ENCODE measurements around the gene HOMER1.

HOMER1 gene

DNA sequence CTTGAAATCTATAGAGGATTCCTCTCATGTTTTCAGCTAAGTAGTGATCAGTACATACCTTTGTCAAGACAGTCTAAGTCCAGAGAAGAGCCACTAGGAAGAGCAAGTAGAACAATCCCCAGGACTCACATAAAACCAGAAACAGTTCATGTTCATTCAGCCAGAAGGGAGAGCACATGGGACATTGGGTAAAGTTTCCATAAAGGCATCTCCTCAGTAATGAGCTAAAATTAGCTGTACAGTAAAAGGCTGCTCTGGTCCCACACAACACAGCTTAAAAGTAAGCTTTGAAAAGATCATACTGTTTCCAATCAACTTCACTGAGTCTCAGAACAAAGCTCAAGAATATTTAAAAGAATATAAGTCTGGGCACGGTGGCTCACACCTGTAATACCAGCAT, 32.4 kb downstream of the HOMER1 start:
- no peak overlapping the region for H3K4me2 ChIP-seq
- H3K27ac ChIP-seq: no peak overlapping the region
- TF ChIP-seq, protein P1, sequence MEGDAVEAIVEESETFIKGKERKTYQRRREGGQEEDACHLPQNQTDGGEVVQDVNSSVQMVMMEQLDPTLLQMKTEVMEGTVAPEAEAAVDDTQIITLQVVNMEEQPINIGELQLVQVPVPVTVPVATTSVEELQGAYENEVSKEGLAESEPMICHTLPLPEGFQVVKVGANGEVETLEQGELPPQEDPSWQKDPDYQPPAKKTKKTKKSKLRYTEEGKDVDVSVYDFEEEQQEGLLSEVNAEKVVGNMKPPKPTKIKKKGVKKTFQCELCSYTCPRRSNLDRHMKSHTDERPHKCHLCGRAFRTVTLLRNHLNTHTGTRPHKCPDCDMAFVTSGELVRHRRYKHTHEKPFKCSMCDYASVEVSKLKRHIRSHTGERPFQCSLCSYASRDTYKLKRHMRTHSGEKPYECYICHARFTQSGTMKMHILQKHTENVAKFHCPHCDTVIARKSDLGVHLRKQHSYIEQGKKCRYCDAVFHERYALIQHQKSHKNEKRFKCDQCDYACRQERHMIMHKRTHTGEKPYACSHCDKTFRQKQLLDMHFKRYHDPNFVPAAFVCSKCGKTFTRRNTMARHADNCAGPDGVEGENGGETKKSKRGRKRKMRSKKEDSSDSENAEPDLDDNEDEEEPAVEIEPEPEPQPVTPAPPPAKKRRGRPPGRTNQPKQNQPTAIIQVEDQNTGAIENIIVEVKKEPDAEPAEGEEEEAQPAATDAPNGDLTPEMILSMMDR (conservative IDR thresholded peaks at IDR 0.05; ENCODE audit: low read depth, low read length): no peak
- no peak overlapping the region for H3K4me3 ChIP-seq (IDR thresholded peaks at IDR 0.05; ENCODE audit: insufficient read depth, low read depth, low read length)
- no peaks in the 10 kb centered on the region for H4K20me1 ChIP-seq (ENCODE audit: insufficient read depth)
- no peak overlapping the region for H2AFZ ChIP-seq (ENCODE audit: low read depth)
- peaks cover 21% of the 10 kb centered on the region for H3K4me1 ChIP-seq (ENCODE audit: low read depth, poor library complexity, severe bottlenecking)
- no peaks in the 10 kb centered on the region for H3K27me3 ChIP-seq (ENCODE audit: insufficient read depth, low read depth)
- H3K79me2 ChIP-seq (ENCODE audit: insufficient read depth, low read depth): peaks cover 5% of the 10 kb centered on the region; the same call in 1 of the 2 replicates
- H3K36me3 ChIP-seq (ENCODE audit: insufficient read depth): no peaks in the 10 kb centered on the region
- no peak overlapping the region for H3K9ac ChIP-seq

- Histone ChIP-seq H3K79me2 (ENCODE audit: insufficient read depth, low read depth) (peaks cover 5% of the 10 kb centered on the region; the same call in 1 of the 2 replicates), H3K4me3 (IDR thresholded peaks at IDR 0.05; ENCODE audit: insufficient read depth, low read depth, low read length) (no peak overlapping the region), H3K4me1 (ENCODE audit: low read depth, poor library complexity, severe bottlenecking) (peaks cover 25% of the 10 kb centered on the region), H3K36me3 (ENCODE audit: insufficient read depth) (no peaks in the 10 kb centered on the region), H2AFZ (ENCODE audit: low read depth) (no peak overlapping the region), H3K27me3 (ENCODE audit: insufficient read depth, low read depth) (no peaks in the 10 kb centered on the region), H3K27ac (no peak overlapping the region), H3K4me2 (no peak overlapping the region), H4K20me1 (ENCODE audit: insufficient read depth) (no peaks in the 10 kb centered on the region), H3K9ac (no peak overlapping the region)
- TF ChIP-seq, protein P1 (conservative IDR thresholded peaks at IDR 0.05; ENCODE audit: low read depth, low read length): no peak
These were observed 32.9 kb downstream of the HOMER1 start for GRCh38 chr5:79480991-79481390.

GRCh38 chr5:79475152-79475466, 38.8 kb downstream of the HOMER1 start:
- peak overlapping the region; percentile 53 for H3K4me2 ChIP-seq
- no peak overlapping the region for H3K9ac ChIP-seq
- no peak overlapping the region for H3K4me3 ChIP-seq (IDR thresholded peaks at IDR 0.05; ENCODE audit: insufficient read depth, low read depth, low read length)
- H4K20me1 ChIP-seq (ENCODE audit: insufficient read depth): peaks cover 4% of the 10 kb centered on the region; the same call in 1 of the 2 replicates
- peaks cover 57% of the 10 kb centered on the region for H3K4me1 ChIP-seq (ENCODE audit: low read depth, poor library complexity, severe bottlenecking)
- TF ChIP-seq, protein P1 (conservative IDR thresholded peaks at IDR 0.05; ENCODE audit: low read depth, low read length): no peak
- H3K79me2 ChIP-seq (ENCODE audit: insufficient read depth, low read depth): peaks cover 16% of the 10 kb centered on the region; the same call in 1 of the 2 replicates
- H2AFZ ChIP-seq (ENCODE audit: low read depth): no peak overlapping the region
- H3K27me3 ChIP-seq (ENCODE audit: insufficient read depth, low read depth): no peaks in the 10 kb centered on the region
- peak overlapping the region; percentile 57; the same call in 1 of the 2 replicates for H3K27ac ChIP-seq
- H3K36me3 ChIP-seq (ENCODE audit: insufficient read depth): no peaks in the 10 kb centered on the region

GRCh38 chr5:79474367-79475151, 39.4 kb downstream of the HOMER1 start:
- Histone ChIP-seq H3K4me1 (ENCODE audit: low read depth, poor library complexity, severe bottlenecking) (peaks cover 57% of the 10 kb centered on the region), H2AFZ (ENCODE audit: low read depth) (no peak overlapping the region), H4K20me1 (ENCODE audit: insufficient read depth) (peaks cover 4% of the 10 kb centered on the region; the same call in 1 of the 2 replicates), H3K4me3 (IDR thresholded peaks at IDR 0.05; ENCODE audit: insufficient read depth, low read depth, low read length) (no peak overlapping the region), H3K27me3 (ENCODE audit: insufficient read depth, low read depth) (no peaks in the 10 kb centered on the region), H3K9ac (no peak overlapping the region; the same call in 1 of the 2 replicates), H3K36me3 (ENCODE audit: insufficient read depth) (no peaks in the 10 kb centered on the region), H3K4me2 (peak overlapping the region; percentile 53), H3K27ac (peak overlapping the region; percentile 57), H3K79me2 (ENCODE audit: insufficient read depth, low read depth) (peaks cover 21% of the 10 kb centered on the region; the same call in 1 of the 2 replicates)
- TF ChIP-seq, protein P1 (conservative IDR thresholded peaks at IDR 0.05; ENCODE audit: low read depth, low read length): no peak
